ENCODE data around the gene INS.

DNA sequence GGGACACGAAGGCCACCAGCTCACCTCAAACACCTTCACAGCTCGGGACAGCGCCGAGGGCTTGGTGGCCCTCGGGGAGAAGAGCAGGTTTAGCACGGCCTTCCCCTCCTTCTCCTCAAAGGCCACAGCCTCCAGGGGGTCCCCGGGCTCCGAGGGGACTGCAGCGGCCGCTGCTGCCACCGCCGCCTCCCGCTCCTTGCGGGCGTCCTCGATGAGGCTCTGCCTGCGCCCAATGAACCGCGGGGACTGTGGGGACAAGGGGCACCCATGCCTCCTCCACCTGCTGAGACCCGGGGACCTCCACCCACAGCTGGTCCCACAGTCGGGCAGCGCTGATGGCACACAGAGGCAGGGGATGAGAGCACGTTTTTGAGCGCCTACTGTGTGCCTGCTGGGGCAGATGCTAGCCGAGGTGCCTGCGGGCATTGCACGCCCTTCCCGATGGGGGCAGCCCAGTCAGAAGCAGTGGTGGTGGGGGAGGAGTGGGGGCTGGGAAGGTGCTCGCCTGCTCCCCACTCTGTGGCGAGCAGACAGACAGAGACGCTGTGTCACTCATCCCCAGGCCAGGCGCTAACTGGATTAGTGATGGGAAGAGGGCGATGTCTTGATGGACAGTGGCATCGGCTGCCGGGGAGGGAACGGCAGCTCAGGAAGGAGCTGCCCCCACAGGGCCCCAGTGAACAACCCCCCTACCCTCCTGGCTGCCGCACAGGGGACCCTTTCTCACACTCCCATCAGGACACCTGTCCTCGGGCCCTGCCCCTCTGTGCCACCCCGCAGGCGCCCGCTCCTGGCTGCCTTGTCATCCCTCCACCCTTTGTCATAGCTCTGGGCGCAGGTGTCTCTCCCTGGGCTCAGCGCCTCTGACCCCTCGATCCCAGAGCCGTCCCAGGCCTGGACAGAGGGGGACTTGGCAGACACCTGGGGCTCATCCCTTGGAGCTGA lies 8.9 kb upstream of the INS start:
- TF ChIP-seq, protein P1, sequence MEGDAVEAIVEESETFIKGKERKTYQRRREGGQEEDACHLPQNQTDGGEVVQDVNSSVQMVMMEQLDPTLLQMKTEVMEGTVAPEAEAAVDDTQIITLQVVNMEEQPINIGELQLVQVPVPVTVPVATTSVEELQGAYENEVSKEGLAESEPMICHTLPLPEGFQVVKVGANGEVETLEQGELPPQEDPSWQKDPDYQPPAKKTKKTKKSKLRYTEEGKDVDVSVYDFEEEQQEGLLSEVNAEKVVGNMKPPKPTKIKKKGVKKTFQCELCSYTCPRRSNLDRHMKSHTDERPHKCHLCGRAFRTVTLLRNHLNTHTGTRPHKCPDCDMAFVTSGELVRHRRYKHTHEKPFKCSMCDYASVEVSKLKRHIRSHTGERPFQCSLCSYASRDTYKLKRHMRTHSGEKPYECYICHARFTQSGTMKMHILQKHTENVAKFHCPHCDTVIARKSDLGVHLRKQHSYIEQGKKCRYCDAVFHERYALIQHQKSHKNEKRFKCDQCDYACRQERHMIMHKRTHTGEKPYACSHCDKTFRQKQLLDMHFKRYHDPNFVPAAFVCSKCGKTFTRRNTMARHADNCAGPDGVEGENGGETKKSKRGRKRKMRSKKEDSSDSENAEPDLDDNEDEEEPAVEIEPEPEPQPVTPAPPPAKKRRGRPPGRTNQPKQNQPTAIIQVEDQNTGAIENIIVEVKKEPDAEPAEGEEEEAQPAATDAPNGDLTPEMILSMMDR (IDR thresholded peaks at IDR 0.05; ENCODE audit: insufficient read depth, low read depth, low read length) = no peak
- TF ChIP-seq EZH2 (IDR thresholded peaks at IDR 0.05; ENCODE audit: insufficient read depth, low read length) = no peak
